ENCODE results near the gene CHST4. TPM values are rescaled to one million over a fixed set of nuclear protein-coding genes. Genes with fewer than 3 reads are reported as not detected.

CHST4 gene
- total RNA-seq, 2 experiments from 2014 or later, result 0.29 to 4.5 TPM

- H3K79me2 ChIP-seq (ENCODE audit: insufficient read depth, low read depth, low read length), result no peaks in the 10 kb centered on the region
- no peak overlapping the region for H3K27ac ChIP-seq (ENCODE audit: low read depth, low read length, poor library complexity, severe bottlenecking)
- intact Hi-C loops (cut with micrococcal nuclease; ENCODE audit: unreplicated experiment), result no loop called here
- BruUV-seq (replicated peaks), result no TSS peak
- DNase-seq (ENCODE audit: low spot score), result no peak
- TF ChIP-seq EZH2phosphoT487 (IDR thresholded peaks at IDR 0.05; ENCODE audit: borderline replicate concordance, low read depth, low read length) (no peak), CTCF (conservative IDR thresholded peaks at IDR 0.05; ENCODE audit: low read length) (no peak)
- no peaks in the 10 kb centered on the region for H4K20me1 ChIP-seq (ENCODE audit: insufficient read depth, low read length)
- peaks cover 22% of the 10 kb centered on the region for H3K4me1 ChIP-seq (ENCODE audit: insufficient read depth, low read length, poor library complexity, severe bottlenecking)
- no peak overlapping the region for H3K4me3 ChIP-seq (ENCODE audit: low read depth, low read length, poor library complexity, severe bottlenecking)
- no peaks in the 10 kb centered on the region for H3K36me3 ChIP-seq (ENCODE audit: insufficient read depth, low read length)
- H2AFZ ChIP-seq (ENCODE audit: low read length), result no peak overlapping the region
- H3K9me3 ChIP-seq (ENCODE audit: low read length), result no peaks in the 10 kb centered on the region
- POLR2A ChIA-PET, result no interaction called here
- no peaks in the 10 kb centered on the region for H3K9me2 ChIP-seq (ENCODE audit: insufficient read depth, low read length)
- no peak overlapping the region for H3K4me2 ChIP-seq (ENCODE audit: low read length)
- CTCF ChIA-PET (ENCODE audit: unreplicated experiment), result no interaction called here
Measured at GRCh38 chr16:71570144-71570543, 43.9 kb downstream of the CHST4 start.

GRCh38 chr16:71572497-71573116 lies 46.4 kb downstream of the CHST4 start:
- CTCF ChIA-PET (ENCODE audit: unreplicated experiment), result no interaction called here
- BruUV-seq (replicated peaks), result no TSS peak
- intact Hi-C loops (cut with micrococcal nuclease; ENCODE audit: unreplicated experiment), result no loop called here

More at GRCh38 chr16:71572497-71573116, 46.4 kb downstream of the CHST4 start:
- Histone ChIP-seq H3K4me2 (ENCODE audit: low read length) (no peak overlapping the region), H3K9me2 (ENCODE audit: insufficient read depth, low read length) (no peaks in the 10 kb centered on the region), H3K9me3 (ENCODE audit: low read length) (no peaks in the 10 kb centered on the region), H3K36me3 (ENCODE audit: insufficient read depth, low read length) (no peaks in the 10 kb centered on the region), H3K4me3 (ENCODE audit: low read depth, low read length, poor library complexity, severe bottlenecking) (no peak overlapping the region), H3K27ac (ENCODE audit: low read depth, low read length, poor library complexity, severe bottlenecking) (no peak overlapping the region), H3K79me2 (ENCODE audit: insufficient read depth, low read depth, low read length) (no peaks in the 10 kb centered on the region), H4K20me1 (ENCODE audit: insufficient read depth, low read length) (no peaks in the 10 kb centered on the region), H3K4me1 (ENCODE audit: insufficient read depth, low read length, poor library complexity, severe bottlenecking) (peaks cover 16% of the 10 kb centered on the region), H2AFZ (ENCODE audit: low read length) (no peak overlapping the region)
- DNase-seq (ENCODE audit: low spot score), result no peak
- POLR2A ChIA-PET, result interaction anchor here (1.1 to 1.6 kb wide), 2 partner anchors 18 to 38 kb away, joined by 3 to 5 read pairs; no protein-coding TSS in a partner anchor
- TF ChIP-seq EZH2phosphoT487 (IDR thresholded peaks at IDR 0.05; ENCODE audit: borderline replicate concordance, low read depth, low read length) (no peak), CTCF (conservative IDR thresholded peaks at IDR 0.05; ENCODE audit: low read length) (no peak)

Measured in OCI-LY7 (cell line).